H1 (cell line): ENCODE measurements around the gene PRSS22. TPM values are rescaled to one million over a fixed set of nuclear protein-coding genes. Genes with fewer than 3 reads are reported as not detected.

ENCODE experiments used
- CTCF ChIA-PET: fragments of 300-600 bp; sonication (Branson Sonifier 250); formaldehyde crosslinking; loops from one replicate; lab custom pipeline; 2021; ENCODE audit not compliant: partially characterized antibody; lab: Charles Lee
- POLR2A ChIA-PET: fragments of 300-600 bp; sonication (Branson Sonifier 250); formaldehyde crosslinking; loops from one replicate; lab custom pipeline; 2021; ENCODE audit warnings: inconsistent platforms; ENCODE audit not compliant: partially characterized antibody; lab: Charles Lee
- DNase-seq, 2 experiments: peaks; one replicate each; pipeline versions ENCODE4 v3.0.0 to v3.0.0-alpha.2; 2010 to 2022; ENCODE audit warnings: low spot score in 2 of 2, low read depth in 1 of 2, mixed read lengths in 1 of 2
- FAIRE-seq: peaks from 2 replicates; lab custom pipeline; 2011; peaks lifted over from hg19 to GRCh38; lab: Jason Lieb, UNC
- H2AFZ ChIP-seq: 2 replicates; pipeline ENCODE4 v1.8.1; 2012; ENCODE audit warnings: low read length, inconsistent platforms
- H2AK5ac ChIP-seq: 2 replicates; pipeline ENCODE4 v1.6.1; 2013; ENCODE audit warnings: low read depth, low read length
- H2BK120ac ChIP-seq: replicated peaks from 2 replicates; pipeline ENCODE3; 2013; ENCODE audit warnings: low read depth, low read length, inconsistent platforms
- H2BK12ac ChIP-seq: 2 replicates; pipeline ENCODE4 v1.6.1; 2013; ENCODE audit warnings: low read depth, low read length
- H2BK15ac ChIP-seq: 2 replicates; pipeline ENCODE4 v1.6.1; 2013; ENCODE audit warnings: low read length
- H2BK20ac ChIP-seq: 2 replicates; pipeline ENCODE4 v1.6.1; 2013; ENCODE audit warnings: low read length
- H2BK5ac ChIP-seq: 2 replicates; pipeline ENCODE4 v1.6.1; 2013; ENCODE audit warnings: low read depth, low read length
- H3K14ac ChIP-seq: 2 replicates; pipeline ENCODE4 v1.6.1; 2013; ENCODE audit warnings: inconsistent platforms; ENCODE audit not compliant: insufficient read length
- H3K18ac ChIP-seq: 2 replicates; pipeline ENCODE4 v1.6.1; 2013; ENCODE audit warnings: low read length; ENCODE audit errors: extremely low read depth
- H3K23ac ChIP-seq: 2 replicates; pipeline ENCODE4 v1.6.1; 2013; ENCODE audit warnings: inconsistent platforms; ENCODE audit not compliant: insufficient read length
- H3K23me2 ChIP-seq: 2 replicates; pipeline ENCODE4 v1.6.1; 2013; ENCODE audit warnings: low read depth, low read length
- H3K27ac ChIP-seq: 2 replicates; pipeline ENCODE4 v1.6.1; 2011; ENCODE audit warnings: low read depth, low read length, inconsistent platforms
- H3K27me3 ChIP-seq, 4 experiments: replicated peaks in 1 of 4; 1 replicate in 1 of 4; 2 replicates in 3 of 4; pipeline versions ENCODE4 v1.6.1 to v1.8.1; 2011 to 2013; ENCODE audit warnings: low read length in 3 of 4, mild to moderate bottlenecking in 3 of 4, inconsistent platforms in 2 of 4, mixed read lengths in 2 of 4, moderate library complexity in 1 of 4; ENCODE audit not compliant: control insufficient read depth in 3 of 4, insufficient read depth in 3 of 4; ENCODE audit errors: extremely low read depth in 1 of 4
- H3K36me3 ChIP-seq, 4 experiments: 2 replicates each; pipeline versions ENCODE4 v1.6.1 to v1.8.1; 2011 to 2013; ENCODE audit warnings: mild to moderate bottlenecking in 4 of 4, low read length in 3 of 4, moderate library complexity in 2 of 4, control low read depth in 1 of 4, inconsistent platforms in 1 of 4; ENCODE audit not compliant: insufficient read depth in 4 of 4, control insufficient read depth in 2 of 4
- H3K4ac ChIP-seq: replicated peaks from 2 replicates; pipeline ENCODE3; 2013; ENCODE audit warnings: low read length, low read depth, mixed read lengths, inconsistent platforms; ENCODE audit not compliant: insufficient read length
- H3K4me1 ChIP-seq, 4 experiments: replicated peaks in 1 of 4; 1 replicate in 1 of 4; 2 replicates in 3 of 4; pipeline versions ENCODE4 v1.6.1 to v1.8.1; 2011 to 2013; ENCODE audit warnings: low read length in 3 of 4, inconsistent platforms in 2 of 4, mixed read lengths in 1 of 4; ENCODE audit not compliant: insufficient read depth in 4 of 4, control insufficient read depth in 3 of 4
- H3K4me2 ChIP-seq, 2 experiments: 2 replicates each; pipeline versions ENCODE4 v1.6.1 to v1.8.1; 2011 to 2013; ENCODE audit warnings: low read depth in 2 of 2, low read length in 2 of 2, control low read depth in 1 of 2, inconsistent platforms in 1 of 2, mild to moderate bottlenecking in 1 of 2; ENCODE audit not compliant: insufficient read depth in 1 of 2
- H3K4me3 ChIP-seq, 4 experiments: fragments of 200-600, 300-600 bp in 1 of 4; sonication (generic), shearing (Covaris generic), sonication (Bioruptor Twin) in 1 of 4; 2 replicates each; pipeline versions ENCODE4 v1.5.1 to v1.8.1; 2011 to 2016; ENCODE audit warnings: low read length in 4 of 4, low read depth in 3 of 4, control low read depth in 2 of 4, inconsistent platforms in 2 of 4, mild to moderate bottlenecking in 2 of 4, mixed read lengths in 1 of 4, moderate library complexity in 1 of 4; ENCODE audit not compliant: insufficient read depth in 2 of 4; ENCODE audit errors: extremely low read depth in 1 of 4
- H3K56ac ChIP-seq: replicated peaks from 2 replicates; pipeline ENCODE3; 2013; ENCODE audit warnings: low read depth, mild to moderate bottlenecking, mixed read lengths, low read length, inconsistent platforms; ENCODE audit not compliant: insufficient read length
- H3K79me1 ChIP-seq: 2 replicates; pipeline ENCODE4 v1.6.1; 2013; ENCODE audit warnings: low read depth, low read length, control low read depth
- H3K79me2 ChIP-seq, 2 experiments: 2 replicates each; pipeline versions ENCODE4 v1.6.1 to v1.8.1; 2012 to 2013; ENCODE audit warnings: low read length in 2 of 2, mild to moderate bottlenecking in 2 of 2, inconsistent platforms in 1 of 2; ENCODE audit not compliant: insufficient read depth in 2 of 2, control insufficient read depth in 1 of 2
- H3K9ac ChIP-seq, 4 experiments: replicated peaks in 1 of 4; 1 replicate in 1 of 4; 2 replicates in 3 of 4; pipeline versions ENCODE4 v1.6.1 to v1.8.1; 2011 to 2013; ENCODE audit warnings: low read depth in 3 of 4, low read length in 3 of 4, control low read depth in 2 of 4, mild to moderate bottlenecking in 2 of 4, moderate library complexity in 2 of 4, inconsistent platforms in 1 of 4; ENCODE audit errors: extremely low read depth in 1 of 4
- H3K9me3 ChIP-seq, 2 experiments: 2 replicates each; pipeline versions ENCODE4 v1.6.1 to v1.8.1; 2012 to 2013; ENCODE audit warnings: mild to moderate bottlenecking in 2 of 2, moderate library complexity in 2 of 2, control low read depth in 1 of 2, inconsistent platforms in 1 of 2, low read depth in 1 of 2, low read length in 1 of 2, mixed read lengths in 1 of 2; ENCODE audit not compliant: insufficient read depth in 2 of 2
- H4K20me1 ChIP-seq, 2 experiments: replicated peaks in 1 of 2; 2 replicates each; pipeline versions ENCODE3 to v1.8.1; 2011 to 2013; ENCODE audit warnings: inconsistent platforms in 2 of 2, low read length in 2 of 2, mild to moderate bottlenecking in 1 of 2; ENCODE audit not compliant: insufficient read depth in 2 of 2, control insufficient read depth in 1 of 2
- H4K5ac ChIP-seq: 2 replicates; pipeline ENCODE4 v1.6.1; 2013; ENCODE audit warnings: low read length, low read depth, mixed read lengths, inconsistent platforms; ENCODE audit not compliant: insufficient read length
- H4K8ac ChIP-seq: 2 replicates; pipeline ENCODE4 v1.8.0; 2013; ENCODE audit warnings: mild to moderate bottlenecking, moderate library complexity, low read length, inconsistent platforms; ENCODE audit not compliant: insufficient read depth; ENCODE audit errors: extremely low read depth
- H4K91ac ChIP-seq: replicated peaks from 2 replicates; pipeline ENCODE3; 2013; ENCODE audit warnings: low read length, mixed read lengths, inconsistent platforms; ENCODE audit not compliant: insufficient read length
- CREB1 ChIP-seq: IDR thresholded peaks from 2 replicates; pipeline ENCODE4 v1.6.1; 2012; ENCODE audit warnings: inconsistent platforms
- GTF2F1 ChIP-seq: IDR thresholded peaks from 2 replicates; pipeline ENCODE4 v1.6.1; 2012; ENCODE audit warnings: low read depth, low read length, improper control_type of control experiment, borderline replicate concordance
- JUND ChIP-seq: IDR thresholded peaks from 2 replicates; pipeline ENCODE4 v1.6.1; 2011; ENCODE audit warnings: mild to moderate bottlenecking, improper control_type of control experiment, low read length
- KDM1A ChIP-seq: fragments of 200-600, 300-600 bp; sonication (generic); IDR thresholded peaks from 2 replicates; pipeline ENCODE4 v1.7.1; 2016; ENCODE audit warnings: mild to moderate bottlenecking, low read length, borderline replicate concordance
- KDM4A ChIP-seq: IDR thresholded peaks from one replicate; pipeline ENCODE4 v1.7.1; 2012; ENCODE audit warnings: low read depth, mild to moderate bottlenecking, moderate library complexity, low read length, inconsistent platforms; ENCODE audit not compliant: severe bottlenecking
- POU5F1 ChIP-seq: IDR thresholded peaks from 2 replicates; pipeline ENCODE4 v1.6.1; 2011; ENCODE audit warnings: low read depth, mild to moderate bottlenecking, low read length, moderate library complexity
- RAD21 ChIP-seq, 2 experiments: IDR thresholded peaks in 1 of 2; conservative IDR thresholded peaks in 1 of 2; 2 replicates each; pipeline ENCODE4 v1.6.1; 2011; ENCODE audit warnings: low read depth in 2 of 2, low read length in 2 of 2, improper control_type of control experiment in 1 of 2, inconsistent platforms in 1 of 2, mild to moderate bottlenecking in 1 of 2, moderate library complexity in 1 of 2
- RFX5 ChIP-seq: IDR thresholded peaks from 2 replicates; pipeline ENCODE4 v1.6.1; 2011; ENCODE audit warnings: low read depth, low read length, improper control_type of control experiment, borderline replicate concordance
- RNF2 ChIP-seq: fragments of 200-900, 300-1000 bp; sonication (generic); IDR thresholded peaks from 2 replicates; pipeline ENCODE4 v1.7.1; 2016; ENCODE audit warnings: borderline replicate concordance, low read depth, mild to moderate bottlenecking, antibody characterized with exemption, low read length; ENCODE audit not compliant: poor library complexity, severe bottlenecking; ENCODE audit errors: missing control alignments
- RXRA ChIP-seq: IDR thresholded peaks from 2 replicates; pipeline ENCODE4 v1.6.1; 2011; ENCODE audit warnings: low read depth, mild to moderate bottlenecking, low read length, moderate library complexity; ENCODE audit not compliant: insufficient read depth
- SP2 ChIP-seq: IDR thresholded peaks from 2 replicates; pipeline ENCODE4 v1.6.1; 2012; ENCODE audit warnings: mild to moderate bottlenecking, low read length, inconsistent platforms
- SP4 ChIP-seq: IDR thresholded peaks from 2 replicates; pipeline ENCODE4 v1.6.1; 2012; ENCODE audit warnings: low read length, inconsistent platforms
- TAF7 ChIP-seq: optimal IDR thresholded peaks from 2 replicates; pipeline ENCODE3; 2011; ENCODE audit warnings: low read depth, mild to moderate bottlenecking, inconsistent platforms, low read length, moderate library complexity, borderline replicate concordance
- ZNF274 ChIP-seq: IDR thresholded peaks from 2 replicates; pipeline ENCODE4 v1.7.0; 2012; ENCODE audit warnings: low read length, borderline replicate concordance; ENCODE audit errors: extremely low read depth
- WGBS, 2 experiments: shearing (Covaris generic) in 1 of 2; methylation state at CpG; one replicate each; pipeline versions ENCODE4 v1.1.6 to v1.1.7; 2013 to 2015; ENCODE audit warnings: low lambda C conversion rate in 2 of 2, mixed read lengths in 2 of 2, inconsistent platforms in 1 of 2, low coverage in 1 of 2, missing lambda C conversion rate in 1 of 2; ENCODE audit not compliant: insufficient replicate concordance in 2 of 2, insufficient coverage in 1 of 2, insufficient read length in 1 of 2; ENCODE audit errors: extremely low coverage in 1 of 2, missing lambda C conversion rate in 1 of 2; 5-methylcytosine and 5-hydroxymethylcytosine counted together
- polyA plus RNA-seq, 7 experiments: library from polyadenylated mRNA; depleted of rRNA in 3 of 7; stranded (reverse) in 5 of 7; unstranded in 2 of 7; fragments of >200 nt in 5 of 7; fragments of 200-250 nt in 2 of 7; gene quantifications; 1 replicate in 5 of 7; 2 replicates in 1 of 7; 4 replicates in 1 of 7; pipeline versions ENCODE4 v1.2.1 to v1.2.3, GENCODE V29; 2011 to 2013; ENCODE audit warnings: missing spikeins in 2 of 7, mixed read lengths in 2 of 7
- total RNA-seq: library from RNA; stranded (reverse); fragmentation: NEBNext Ultra II Directional; extraction: Animal tissue kit (Norgen Biotek cat#: 25700); gene quantifications from 2 replicates; pipeline ENCODE4 v1.2.1, GENCODE V29; 2021

PRSS22 gene
- total and polyA plus RNA-seq, 2 of the 8 experiments (the other 6 are each of a cell fraction or from before 2014, with no cell fraction given) = 4.0 to 4.4 TPM

GRCh38 chr16:2834968-2835367 is 23.0 kb downstream of the PRSS22 start:
- Histone ChIP-seq H2BK20ac (0 out of 2 replicates have a peak overlapping the region, but pooled peaks have one; percentile 61), H3K23ac (no peak overlapping the region), H3K4me3 (no peak overlapping the region), H3K9ac (no peak overlapping the region), H3K4ac (no peak overlapping the region), H3K36me3 (no peaks in the 10 kb centered on the region), H2BK15ac (no peak overlapping the region), H3K27me3 (peaks cover 0 to 2% (median 0%) of the 10 kb centered on the region in 4 experiments; a peak in 1 of 7 replicates), H2BK120ac (no peak overlapping the region), H3K4me1 (peaks cover 0 to 9% (median 2%) of the 10 kb centered on the region in 4 experiments; a peak in 5 of 7 replicates), H4K20me1 (peaks cover 0 to 2% of the 10 kb centered on the region in 2 experiments), H2BK5ac (0 out of 2 replicates have a peak overlapping the region, but pooled peaks have one; percentile 93), H3K9me3 (no peaks in the 10 kb centered on the region), H3K14ac (no peak overlapping the region), H3K23me2 (peaks cover 14% of the 10 kb centered on the region; the same call in 1 of the 2 replicates), H3K18ac (no peak overlapping the region; the same call in 1 of the 2 replicates), H2AFZ (no peak overlapping the region), H2BK12ac (peak overlapping the region; percentile 96), H4K5ac (no peak overlapping the region), H3K4me2 (no peak overlapping the region), H2AK5ac (0 out of 2 replicates have a peak overlapping the region, but pooled peaks have one; percentile 53), H4K8ac (no peak overlapping the region), H3K56ac (no peak overlapping the region), H3K79me2 (no peaks in the 10 kb centered on the region), H3K27ac (no peak overlapping the region), H4K91ac (no peak overlapping the region), H3K79me1 (no peaks in the 10 kb centered on the region)
- ChIA-PET CTCF (no interaction called here), POLR2A (interaction anchor here (1.7 kb wide), 1 partner anchor 11 kb away, joined by 3 read pairs; no protein-coding TSS in a partner anchor)
- 80% methylated on average over 1 of the region's 3 CpGs; no CpG with 5 or more reads in 1 of the 2 experiments for WGBS, 2 experiments
- no peak for FAIRE-seq
- DNase-seq = no peak
- TF ChIP-seq TAF7 (no peak), CREB1 (no peak), GTF2F1 (no peak), RAD21 (IDR thresholded peaks at IDR 0.05 in 1 of 2, conservative IDR thresholded peaks at IDR 0.05 in 1 of 2; ENCODE audit: low read depth in 2 of 2, low read length in 2 of 2) (no peak), SP2 (no peak), SP4 (no peak), POU5F1 (no peak), RNF2 (no peak), KDM1A (no peak), KDM4A (no peak), RFX5 (no peak), RXRA (no peak), ZNF274 (no peak), JUND (no peak)
